GM12891 (cell line): ENCODE data around the gene ADAMTSL1.

Source experiments
- POLR2A ChIP-seq: IDR thresholded peaks from 2 replicates; pipeline ENCODE4 v1.6.1; 2011; ENCODE audit warnings: low read depth, low read length, control low read depth
- POLR2AphosphoS5 ChIP-seq: IDR thresholded peaks from 2 replicates; pipeline ENCODE4 v1.6.1; 2011; ENCODE audit warnings: low read depth, low read length, control low read depth
- SPI1 ChIP-seq: IDR thresholded peaks from 2 replicates; pipeline ENCODE4 v1.6.1; 2011; ENCODE audit warnings: low read depth, low read length, control low read depth
- TAF1 ChIP-seq: IDR thresholded peaks from 2 replicates; pipeline ENCODE4 v1.6.1; 2011; ENCODE audit warnings: low read depth, low read length, control low read depth

DNA sequence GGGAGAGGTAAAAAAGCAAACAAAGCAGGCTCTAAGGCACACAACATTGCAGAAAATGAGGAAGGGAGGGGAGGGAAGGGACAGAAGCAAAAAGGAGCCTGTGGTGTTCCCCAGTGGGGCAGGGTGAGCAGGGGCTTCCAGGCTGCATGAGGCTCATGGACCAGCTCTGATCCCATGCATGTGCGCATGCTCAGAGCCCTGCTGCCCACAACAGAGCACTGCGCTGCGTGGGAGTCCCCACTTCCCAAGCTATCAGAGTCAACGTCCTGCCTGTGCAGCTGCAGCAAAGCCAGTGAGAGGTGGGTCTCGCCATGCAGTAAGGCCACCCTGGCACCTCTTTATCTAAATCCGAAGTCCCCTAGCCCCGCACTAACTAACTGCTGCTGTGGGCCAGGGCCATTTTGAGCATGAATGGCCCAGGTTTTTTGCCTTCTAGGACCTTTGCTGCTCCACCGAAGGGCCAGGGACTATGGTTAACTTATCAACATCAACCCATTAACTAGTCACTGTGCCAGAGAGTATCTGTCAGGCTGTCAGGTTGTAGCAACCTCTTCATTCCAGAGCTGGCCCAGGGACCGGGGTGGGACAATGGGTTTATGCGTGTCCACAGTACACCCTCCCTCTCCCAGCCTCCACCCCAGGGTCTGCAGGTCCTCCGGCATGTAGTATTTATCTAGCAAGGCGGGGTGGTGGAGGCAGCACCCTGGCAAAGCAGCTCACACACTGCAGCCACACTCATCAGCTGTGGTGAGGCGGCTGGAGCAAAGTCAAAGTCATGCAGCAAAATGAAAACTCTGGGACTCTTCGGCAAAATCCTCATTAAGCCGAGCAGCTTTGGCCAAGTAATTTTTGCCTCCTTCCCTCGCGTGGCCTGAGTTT, 435.4 kb downstream of the ADAMTSL1 start:
- TF ChIP-seq TAF1: no peak
- no peak for TF ChIP-seq SPI1
- TF ChIP-seq POLR2A: no peak
- no peak for TF ChIP-seq POLR2AphosphoS5
